Amniotic stem cell (primary cell): ENCODE results near the gene SLC2A6.

ENCODE experiments used
- DNase-seq: peaks from one replicate; lab custom pipeline; 2025; lab: John Stamatoyannopoulos, UW

Gene SLC2A6

GRCh38 chr9:133437753-133438531 lies 41.0 kb downstream of the SLC2A6 start:
- DNase-seq = no peak

- DNase-seq = no peak
Observed at GRCh38 chr9:133436681-133437080, 42.2 kb downstream of the SLC2A6 start.

GRCh38 chr9:133433351-133433843 lies 45.5 kb downstream of the SLC2A6 start:
- no peak for DNase-seq

- DNase-seq = no peak
Observed at GRCh38 chr9:133430244-133430643, 48.7 kb downstream of the SLC2A6 start.

GRCh38 chr9:133429641-133430161 lies 49.2 kb downstream of the SLC2A6 start:
- DNase-seq = no peak

- DNase-seq = no peak
Observed at GRCh38 chr9:133429214-133429613, 49.7 kb downstream of the SLC2A6 start.

GRCh38 chr9:133428617-133429101 lies 50.2 kb downstream of the SLC2A6 start:
- DNase-seq = no peak

- no peak for DNase-seq
Observed at GRCh38 chr9:133427658-133428348, 51.1 kb downstream of the SLC2A6 start.

- DNase-seq = no peak
Observed at GRCh38 chr9:133426011-133426410, 52.9 kb downstream of the SLC2A6 start.

- no peak for DNase-seq
Observed at GRCh38 chr9:133425049-133425632, 53.8 kb downstream of the SLC2A6 start.

- DNase-seq = no peak
Observed at GRCh38 chr9:133424187-133424586, 54.7 kb downstream of the SLC2A6 start.

GRCh38 chr9:133423216-133423615 lies 55.7 kb downstream of the SLC2A6 start:
- DNase-seq = no peak

GRCh38 chr9:133421615-133422542 lies 57.0 kb downstream of the SLC2A6 start, which contains the start of gene ADAMTS13:
TSS of gene ADAMTS13 (plus strand) at chr9:133422367. CDS start at chr9:133422444, 77 bp downstream.
- DNase-seq = no peak
